NCI-H187 (cell line): ENCODE results near the gene RO60.
"Not testable (repeated sequence)": the region's sequence is repeated elsewhere in the genome, so short reads cannot be mapped to it uniquely, and the experiment has no call there.

Experiments
- DNase-seq, 2 experiments: peaks; one replicate each; lab custom pipeline; 2025; lab: John Stamatoyannopoulos, UW

Gene RO60

DNA sequence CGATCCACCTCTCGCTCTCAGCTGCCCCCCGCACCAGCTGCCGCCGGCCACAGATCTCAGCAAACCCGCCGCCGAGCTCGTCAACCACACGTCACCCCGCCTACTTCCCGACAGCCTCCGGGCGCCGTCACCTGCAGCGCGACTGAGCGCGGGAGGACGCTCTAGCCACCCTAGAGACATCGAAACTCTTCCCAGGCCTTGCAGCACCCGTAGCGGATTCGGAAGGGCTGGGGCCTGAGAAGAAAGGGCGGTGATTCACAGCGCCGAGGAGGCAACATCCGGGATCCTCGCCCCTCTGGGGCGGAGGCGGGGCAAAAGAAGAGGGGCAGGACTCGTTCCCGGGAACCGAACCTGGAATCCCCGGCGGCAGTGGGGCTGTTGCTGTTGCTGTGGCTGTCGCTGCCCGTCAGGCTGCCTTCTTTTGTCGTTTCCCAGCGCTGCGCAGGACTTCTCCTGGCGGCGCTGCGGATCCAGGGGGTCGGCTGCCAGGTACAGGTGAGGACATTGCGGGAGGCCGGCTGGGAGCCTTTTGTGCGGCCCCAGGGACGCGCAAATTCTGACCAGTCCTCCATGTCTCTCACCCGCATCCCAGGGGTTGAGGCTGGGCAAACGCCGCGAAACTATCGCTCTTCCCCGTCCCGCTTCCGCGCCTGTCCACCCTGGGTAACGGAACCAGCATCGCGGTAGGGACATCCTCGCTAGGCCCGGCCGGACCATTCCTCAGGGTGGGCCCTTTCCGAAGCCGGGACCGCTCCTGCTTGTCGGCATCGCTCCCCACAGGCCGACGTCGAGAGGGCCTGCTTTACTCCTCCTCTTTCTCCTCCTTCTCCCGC lies at the start of gene RO60, which contains the start of gene UCHL5:
RO60 (plus strand) TSS at position 331 of the 833 bp plus-strand sequence. CDS start 9,443 bp downstream, outside the sequence.
UCHL5 (minus strand) TSS at position 79 of the 833 bp plus-strand sequence. CDS start 100 bp downstream, outside the sequence.
- DNase-seq = peak; percentile 98 to 99

- no peak for DNase-seq
These were observed 48.0 kb upstream of the RO60 start for GRCh38 chr1:193011406-193011805.

DNA sequence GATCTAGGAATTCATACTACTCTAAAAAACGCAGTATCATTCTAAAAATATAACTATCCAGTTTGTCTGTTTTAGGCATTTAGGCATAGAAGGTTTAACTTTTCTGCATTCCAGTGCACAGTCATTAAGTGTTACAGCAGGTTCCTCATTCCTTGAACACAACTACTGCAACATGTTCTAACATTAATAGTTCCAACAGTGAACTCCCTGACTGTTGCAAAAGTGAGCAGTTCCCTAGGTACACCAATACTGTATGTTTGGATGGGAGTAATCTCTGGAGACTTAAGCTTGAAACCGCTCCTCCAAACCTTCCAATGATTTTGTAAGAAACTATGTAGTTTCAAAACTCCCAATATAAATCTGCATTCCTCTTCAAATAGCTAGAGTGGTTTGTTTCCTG lies 46.4 kb upstream of the RO60 start:
- DNase-seq = no peak

- no peak for DNase-seq
These were observed 45.7 kb upstream of the RO60 start for GRCh38 chr1:193013707-193014106.

- no peak for DNase-seq
These were observed 45.0 kb upstream of the RO60 start for GRCh38 chr1:193014400-193014799.

DNA sequence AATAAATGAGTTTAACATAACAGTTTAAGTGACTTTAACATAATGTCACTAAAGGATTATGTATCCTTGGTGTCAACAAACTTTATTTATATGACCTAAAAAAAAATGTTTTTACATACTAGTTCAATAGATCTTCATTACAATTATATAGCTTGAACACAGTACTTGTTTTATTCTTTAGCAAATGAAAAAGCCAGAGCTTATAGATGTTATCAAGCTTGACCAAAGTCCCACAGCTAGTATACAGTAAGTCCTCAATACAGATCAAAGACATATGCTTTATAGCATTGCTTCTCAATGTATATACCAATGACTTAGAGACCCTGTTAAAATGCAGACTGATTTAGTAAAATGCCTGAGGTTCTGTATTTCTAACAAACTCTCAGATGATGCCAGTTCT lies 42.6 kb upstream of the RO60 start:
- DNase-seq = no peak

- peak in 1 of 2 experiments; percentile 4 for DNase-seq
These were observed 39.9 kb upstream of the RO60 start for GRCh38 chr1:193019442-193020026.

- DNase-seq = no peak
These were observed 34.2 kb upstream of the RO60 start for GRCh38 chr1:193025218-193025617.

GRCh38 chr1:193030280-193030679 lies 29.1 kb upstream of the RO60 start:
- DNase-seq = no peak

GRCh38 chr1:193031431-193031830 lies 28.0 kb upstream of the RO60 start:
- no peak for DNase-seq

GRCh38 chr1:193032643-193033427 lies 26.6 kb upstream of the RO60 start:
- not testable (repeated sequence) for DNase-seq

- no peak for DNase-seq
These were observed 25.8 kb upstream of the RO60 start for GRCh38 chr1:193033610-193034009.

GRCh38 chr1:193036337-193037047 lies 22.9 kb upstream of the RO60 start:
- no peak for DNase-seq

DNA sequence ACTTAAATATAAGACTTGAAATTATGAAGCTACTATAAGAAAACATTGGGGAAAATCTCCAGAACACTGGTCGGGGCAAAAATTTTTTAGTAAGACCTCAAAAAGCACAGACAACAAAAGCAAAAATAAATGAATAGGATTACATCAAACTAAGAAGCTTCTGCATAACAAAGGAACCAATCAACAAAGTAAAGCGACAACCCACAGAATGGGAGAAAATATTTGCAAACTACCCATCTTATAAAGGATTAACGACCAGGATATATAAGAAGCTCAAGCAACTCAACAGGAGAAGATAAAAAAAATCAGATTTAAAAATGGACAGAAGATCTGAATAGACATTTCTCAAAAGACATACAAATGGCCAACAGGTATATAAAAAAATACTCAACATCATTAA lies 19.4 kb upstream of the RO60 start:
- DNase-seq = no peak

GRCh38 chr1:193042766-193043691 lies 16.4 kb upstream of the RO60 start:
- DNase-seq = no peak

DNA sequence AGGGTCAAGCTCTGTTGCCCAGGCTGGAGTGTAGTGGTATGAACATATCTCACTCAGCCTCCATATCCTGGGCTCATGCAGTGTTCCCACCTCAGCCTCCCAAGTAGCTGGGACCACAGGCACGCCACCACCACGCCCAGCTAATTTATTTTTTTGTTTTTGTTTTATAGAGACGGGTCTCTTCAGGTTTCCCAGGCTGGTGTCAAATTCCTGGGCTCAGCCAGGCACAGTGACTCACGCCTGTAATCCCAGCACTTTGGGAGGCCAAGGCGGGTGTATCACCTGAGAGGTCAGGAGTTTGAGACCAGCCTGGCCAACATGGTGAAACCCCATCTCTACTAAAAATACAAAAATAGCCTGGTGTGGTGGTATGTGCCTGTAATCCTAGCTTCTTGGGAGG lies 10.5 kb upstream of the RO60 start:
- not testable (repeated sequence) for DNase-seq

DNA sequence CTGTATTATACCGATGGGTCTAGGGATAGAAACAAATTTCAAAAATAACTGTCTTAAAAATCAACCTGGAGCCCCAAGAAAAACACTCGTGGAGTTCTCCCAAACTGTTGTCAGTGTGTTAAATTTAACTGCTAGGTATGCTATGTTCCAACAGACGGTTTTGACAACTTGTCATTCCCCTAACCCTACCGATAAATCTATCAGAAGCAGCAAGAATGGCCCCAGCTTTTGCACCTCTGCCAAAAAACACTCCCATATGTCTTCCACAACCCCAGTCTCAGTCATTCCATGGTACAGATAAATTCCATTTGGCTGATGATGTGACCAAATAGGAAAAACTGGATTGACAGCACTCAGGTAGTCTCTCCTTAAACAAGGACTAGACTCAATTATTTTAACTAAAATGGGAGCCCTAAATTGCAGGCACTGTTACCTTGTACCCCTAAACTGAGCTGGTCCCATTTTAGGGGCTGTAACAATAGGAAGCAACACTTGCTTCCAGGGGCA lies 5.2 kb upstream of the RO60 start:
- no peak for DNase-seq

DNA sequence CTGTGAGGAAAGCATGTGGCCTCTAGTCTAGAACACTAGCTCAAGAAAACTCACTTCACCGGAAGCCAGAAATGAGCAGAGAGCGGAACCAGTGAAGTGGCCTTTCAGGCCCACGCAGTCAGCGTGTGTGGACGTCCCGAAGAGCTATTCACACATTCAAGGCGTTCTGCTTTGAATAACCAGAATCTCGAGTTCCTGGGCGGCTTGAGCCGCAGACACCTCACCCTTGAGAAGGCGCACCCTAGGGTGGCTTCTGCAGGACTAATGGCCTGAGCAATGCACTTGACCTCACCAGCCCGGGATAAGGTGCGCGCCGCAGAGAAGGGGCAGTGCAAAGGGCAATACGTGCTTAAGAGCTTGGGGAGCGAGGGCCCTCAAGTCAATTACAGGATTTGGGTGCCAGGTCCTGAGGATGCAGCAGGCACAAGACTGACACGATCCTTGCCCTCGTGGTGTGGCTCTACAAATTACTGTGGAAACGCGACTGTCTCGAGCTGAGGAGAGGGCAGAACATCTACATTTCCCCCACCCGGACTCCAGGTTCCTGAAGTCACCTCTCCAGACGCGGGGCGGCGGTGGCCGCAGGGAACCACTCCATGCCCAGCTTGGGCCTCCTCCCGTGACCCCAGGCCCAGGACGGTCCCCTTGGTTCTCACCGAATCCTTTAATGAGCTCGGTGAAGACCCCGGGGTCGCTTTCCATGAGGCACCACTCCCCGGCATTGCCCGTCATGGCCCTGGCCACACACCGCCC lies 707 bp upstream of the RO60 start:
- DNase-seq = peak; percentile 36 to 60

DNA sequence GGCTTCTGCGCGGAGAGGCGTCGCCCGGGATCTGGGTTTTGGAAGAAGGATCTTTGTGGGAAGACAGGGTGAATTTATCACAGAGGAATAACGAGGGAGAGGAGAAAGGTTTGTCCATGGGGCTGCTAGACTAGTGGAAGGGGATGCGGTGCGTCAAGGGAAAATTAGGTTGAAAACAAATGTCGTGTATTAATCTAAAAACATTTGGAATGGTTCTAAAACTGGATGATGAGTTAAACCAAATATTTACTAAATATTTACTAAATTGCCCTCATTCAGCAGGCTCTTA lies 647 bp downstream of the RO60 start:
- no peak for DNase-seq

GRCh38 chr1:193060406-193060805 lies 994 bp downstream of the RO60 start:
- DNase-seq = no peak
